ENCODE results near the gene MOV10L1.

- TF ChIP-seq EZH2phosphoT487 (IDR thresholded peaks at IDR 0.05; ENCODE audit: borderline replicate concordance, low read length) (no peak), CTCF (conservative IDR thresholded peaks at IDR 0.05; ENCODE audit: low read depth, low read length) (no peak)
These were observed 35.9 kb upstream of the MOV10L1 start for GRCh38 chr22:50053861-50054260.
